Measurements from ENCODE around the gene CD55. TPM values are rescaled to one million over a fixed set of nuclear protein-coding genes. Genes with fewer than 3 reads are reported as not detected.

CD55 gene
- total and polyA plus RNA-seq, 2 of the 8 experiments (the other 6 are each of a cell fraction or from before 2014, with no cell fraction given), result 20.1 to 22.8 TPM

- Histone ChIP-seq H2BK20ac (ENCODE audit: low read length) (no peak overlapping the region), H3K4me1 (replicated peaks in 1 of 4; ENCODE audit: control insufficient read depth in 3 of 4, insufficient read depth in 4 of 4, low read length in 3 of 4) (no peaks in the 10 kb centered on the region), H3K4me2 (ENCODE audit: insufficient read depth in 1 of 2, low read depth in 2 of 2, low read length in 2 of 2) (no peak overlapping the region), H4K5ac (ENCODE audit: insufficient read length, low read depth, low read length) (no peak overlapping the region), H3K27ac (ENCODE audit: low read depth, low read length) (no peak overlapping the region), H3K56ac (replicated peaks; ENCODE audit: insufficient read length, low read depth, low read length) (no peak overlapping the region), H4K8ac (ENCODE audit: extremely low read depth, insufficient read depth, low read length) (no peak overlapping the region), H3K18ac (ENCODE audit: extremely low read depth, low read length) (no peak overlapping the region), H3K27me3 (replicated peaks in 1 of 4; ENCODE audit: control insufficient read depth in 3 of 4, extremely low read depth in 1 of 4, insufficient read depth in 3 of 4, low read length in 3 of 4) (no peaks in the 10 kb centered on the region), H4K20me1 (replicated peaks in 1 of 2; ENCODE audit: control insufficient read depth in 1 of 2, insufficient read depth in 2 of 2, low read length in 2 of 2) (no peaks in the 10 kb centered on the region), H3K4me3 (ENCODE audit: extremely low read depth in 1 of 4, insufficient read depth in 2 of 4, low read depth in 3 of 4, low read length in 4 of 4) (no peak overlapping the region), H2BK5ac (ENCODE audit: low read depth, low read length) (no peak overlapping the region), H3K14ac (ENCODE audit: insufficient read length) (no peak overlapping the region), H2BK15ac (ENCODE audit: low read length) (no peak overlapping the region), H2BK120ac (replicated peaks; ENCODE audit: low read depth, low read length) (no peak overlapping the region), H3K23me2 (ENCODE audit: low read depth, low read length) (no peaks in the 10 kb centered on the region), H3K4ac (replicated peaks; ENCODE audit: insufficient read length, low read depth, low read length) (no peak overlapping the region), H2AFZ (ENCODE audit: low read length) (no peak overlapping the region), H2BK12ac (ENCODE audit: low read depth, low read length) (no peak overlapping the region), H4K91ac (replicated peaks; ENCODE audit: insufficient read length, low read length) (no peak overlapping the region), H3K23ac (ENCODE audit: insufficient read length) (no peak overlapping the region), H3K79me2 (ENCODE audit: control insufficient read depth in 1 of 2, insufficient read depth in 2 of 2, low read length in 2 of 2) (no peaks in the 10 kb centered on the region), H3K36me3 (ENCODE audit: control insufficient read depth in 2 of 4, insufficient read depth in 4 of 4, low read length in 3 of 4) (no peaks in the 10 kb centered on the region), H3K9ac (replicated peaks in 1 of 4; ENCODE audit: extremely low read depth in 1 of 4, low read depth in 3 of 4, low read length in 3 of 4) (no peak overlapping the region), H2AK5ac (ENCODE audit: low read depth, low read length) (no peak overlapping the region), H3K9me3 (ENCODE audit: insufficient read depth in 2 of 2, low read depth in 1 of 2, low read length in 1 of 2) (no peaks in the 10 kb centered on the region), H3K79me1 (ENCODE audit: low read depth, low read length) (no peaks in the 10 kb centered on the region)
- no peak for TF ChIP-seq TAF7 (optimal IDR thresholded peaks at IDR 0.05; ENCODE audit: borderline replicate concordance, low read depth, low read length)
- no peak for TF ChIP-seq SP4 (IDR thresholded peaks at IDR 0.05; ENCODE audit: low read length)
- WGBS, 2 experiments (ENCODE audit: extremely low coverage in 1 of 2, insufficient coverage in 1 of 2, insufficient read length in 1 of 2, insufficient replicate concordance in 2 of 2, low coverage in 1 of 2, low lambda C conversion rate in 2 of 2, missing lambda C conversion rate in 1 of 2), result 95% methylated on average over 2 of the region's 2 CpGs; no CpG with 5 or more reads in 1 of the 2 experiments
- ChIA-PET CTCF (ENCODE audit: partially characterized antibody) (no interaction called here), POLR2A (ENCODE audit: partially characterized antibody) (no interaction called here)
- DNase-seq (ENCODE audit: low read depth in 1 of 2, low spot score in 2 of 2) (no peak), FAIRE-seq (no peak)
These were observed 39.4 kb upstream of the CD55 start for GRCh38 chr1:207282058-207282457.
